ENCODE data around the gene HNRNPH3.

DNA sequence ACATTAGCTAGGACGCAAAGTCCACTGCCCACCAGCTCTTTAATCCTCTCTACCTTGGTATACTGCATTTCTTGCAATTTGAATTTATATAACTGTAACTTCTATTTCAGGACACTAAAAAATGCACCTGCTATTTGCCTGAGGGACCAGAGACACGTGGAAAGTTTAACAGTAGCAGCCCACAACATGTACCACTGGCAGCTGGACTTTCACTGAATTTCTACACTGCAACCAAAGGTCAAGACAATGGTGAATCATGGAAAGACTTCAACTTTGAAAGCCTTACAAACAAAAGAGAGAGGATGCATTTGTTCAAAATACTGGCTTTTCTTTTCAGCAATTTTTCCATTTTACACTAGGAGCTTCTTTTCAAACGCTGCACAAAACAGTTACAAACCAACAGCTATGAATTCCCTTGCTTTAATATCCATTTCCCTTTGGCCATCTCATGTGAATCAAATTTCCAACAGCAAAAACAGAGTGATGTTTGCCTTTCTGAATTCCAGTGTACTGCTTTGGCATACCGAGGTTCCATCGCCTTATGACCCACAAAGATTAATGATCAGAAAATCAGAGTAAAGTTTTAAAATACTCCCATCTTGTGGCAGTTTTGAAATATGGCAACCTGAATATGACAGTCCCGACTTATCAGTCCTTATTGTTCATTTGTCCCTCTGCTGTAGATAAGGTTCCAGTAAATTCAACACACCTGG, 29.9 kb upstream of the HNRNPH3 start:
- TF ChIP-seq CTCF (IDR thresholded peaks at IDR 0.05; ENCODE audit: low read depth, low read length, poor library complexity, severe bottlenecking), result peak; percentile 73
- no peak for TF ChIP-seq EZH2phosphoT487 (IDR thresholded peaks at IDR 0.05; ENCODE audit: borderline replicate concordance, low read length)
